T-helper 1 cell treated with Interleukin-12 subunit alpha and Interleukin-12 subunit beta and Interleukin-4 antibody, amounts not matched to agents 30 ng/mL and 1 ng/mL, for 36 hours (primary cell): ENCODE results near the gene MBOAT1. TPM values are rescaled to one million over a fixed set of nuclear protein-coding genes. Genes with fewer than 3 reads are reported as not detected.

Source experiments
- intact Hi-C: fragments of 100-400 bp; cut with micrococcal nuclease; formaldehyde crosslinking; loops from one replicate; pipeline ENCODE4 v1.15.1; 2024
- total RNA-seq: library from RNA; stranded (reverse); gene quantifications from 2 replicates; pipeline ENCODE4 v1.2.3, GENCODE V29; 2022

The MBOAT1 gene
- total RNA-seq, 1 donor from 2014 or later = 21.5 TPM

GRCh38 chr6:20234136-20234535 lies 21.9 kb upstream of the MBOAT1 start:
- intact Hi-C loops = no loop called here

- intact Hi-C loops = no loop called here
Observed at GRCh38 chr6:20233007-20233730, 20.9 kb upstream of the MBOAT1 start.

- intact Hi-C loops = no loop called here
Observed at GRCh38 chr6:20232188-20232587, 19.9 kb upstream of the MBOAT1 start.

DNA sequence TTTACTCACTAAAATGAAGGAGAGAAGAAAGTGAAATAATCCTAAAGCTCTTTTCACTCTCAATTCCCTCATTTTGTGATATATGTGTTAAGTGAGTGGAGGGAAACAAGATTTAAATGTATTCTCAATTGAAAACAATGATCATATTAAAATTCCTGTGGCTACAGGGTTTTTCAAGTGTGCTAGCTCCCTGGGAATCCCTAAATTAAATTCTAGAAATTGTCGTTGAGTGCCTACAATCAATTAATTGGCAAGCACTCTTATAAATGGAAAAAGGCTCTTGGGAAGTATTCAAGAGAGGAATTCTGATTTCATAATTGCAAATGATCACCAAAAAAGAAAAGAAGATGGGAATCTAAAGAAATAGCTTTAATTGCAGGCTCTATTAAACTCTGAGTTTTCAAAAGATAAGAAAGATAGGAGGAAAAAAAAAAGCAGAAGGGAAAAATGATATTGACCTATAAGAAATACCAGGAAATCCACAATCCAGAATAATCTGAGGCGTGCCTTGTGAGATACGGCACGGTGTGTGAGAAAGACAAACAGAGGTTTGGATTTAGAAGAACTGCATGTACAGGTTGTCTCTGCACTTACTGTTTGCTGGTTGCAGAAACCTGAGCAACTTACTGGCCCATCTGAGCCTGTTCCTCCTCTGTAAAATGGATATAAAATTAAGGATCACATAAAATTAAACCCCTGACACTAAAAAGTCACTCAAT lies 18.3 kb upstream of the MBOAT1 start:
- intact Hi-C loops = no loop called here

- intact Hi-C loops = no loop called here
Observed at GRCh38 chr6:20229881-20230280, 17.6 kb upstream of the MBOAT1 start.

GRCh38 chr6:20227350-20227749 lies 15.1 kb upstream of the MBOAT1 start:
- intact Hi-C loops = no loop called here

DNA sequence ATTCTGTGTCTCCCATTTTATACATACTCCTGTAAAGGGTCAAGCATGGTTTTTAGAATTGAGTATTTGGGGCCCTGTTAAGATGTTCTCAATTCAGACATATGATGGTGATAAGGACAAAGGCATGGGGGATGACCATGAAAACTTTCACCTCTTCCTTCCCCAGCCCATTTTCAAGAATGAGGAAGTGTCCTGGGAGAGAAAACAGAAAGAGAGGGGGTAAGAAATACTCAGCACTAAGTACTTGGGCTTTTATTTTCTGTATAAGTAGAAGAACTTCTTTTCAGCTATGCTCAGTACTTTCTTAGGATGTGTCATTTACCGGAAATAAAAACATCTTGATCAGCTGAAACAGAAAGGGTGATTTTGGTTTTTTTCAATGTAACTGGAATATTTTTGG lies 10.9 kb upstream of the MBOAT1 start:
- intact Hi-C loops = no loop called here

GRCh38 chr6:20221421-20221820 lies 9.2 kb upstream of the MBOAT1 start:
- intact Hi-C loops = no loop called here

DNA sequence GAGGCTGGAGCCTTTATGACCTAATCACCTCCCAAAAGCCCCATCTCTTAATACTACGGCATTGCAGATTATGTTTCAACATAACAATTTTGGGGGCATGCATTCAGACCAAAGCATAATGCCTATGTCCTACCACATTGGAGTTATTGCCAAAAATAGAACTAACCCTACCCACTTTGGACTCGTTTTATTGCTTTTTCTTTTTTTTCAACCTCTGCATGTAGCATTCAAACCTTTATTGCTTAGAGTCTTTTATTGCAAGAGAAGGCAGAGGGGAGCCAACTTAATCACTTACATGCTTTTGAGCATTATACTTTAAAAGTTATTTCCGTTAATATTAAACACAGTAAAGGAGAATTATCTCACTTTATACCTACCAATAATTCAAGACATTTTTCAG lies 8.1 kb upstream of the MBOAT1 start:
- intact Hi-C loops = no loop called here

DNA sequence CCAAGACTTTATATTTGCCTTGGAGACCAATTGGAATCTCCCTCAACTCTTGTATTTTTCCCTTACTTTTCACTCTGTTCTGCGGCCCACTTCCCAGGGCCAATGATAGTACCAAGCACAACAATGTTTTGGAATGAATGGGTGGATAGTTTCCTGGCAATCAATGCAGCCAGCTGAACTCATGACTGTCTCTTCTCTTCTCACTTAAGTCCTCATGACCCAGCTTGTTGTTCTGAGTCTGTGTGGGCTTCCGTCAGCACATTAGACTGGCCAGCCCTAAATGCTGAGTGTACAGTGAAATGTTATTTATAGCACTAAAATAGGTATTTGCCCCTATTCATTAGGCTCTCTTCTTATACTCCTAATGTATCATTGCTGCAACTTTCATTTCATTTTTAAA lies 5.6 kb upstream of the MBOAT1 start:
- intact Hi-C loops = loop anchor here (1.0 kb wide), 1 partner anchor 17 kb away; no protein-coding TSS in a partner anchor

- intact Hi-C loops = loop anchor here (1.0 kb wide), 1 partner anchor 18 kb away; no protein-coding TSS in a partner anchor
Observed at GRCh38 chr6:20217324-20217855, 5.1 kb upstream of the MBOAT1 start.

- intact Hi-C loops = no loop called here
Observed at GRCh38 chr6:20215310-20215709, 3.0 kb upstream of the MBOAT1 start.

- intact Hi-C loops = loop anchor here (2.0 kb wide), 2 partner anchors 121 to 1375 kb away; no protein-coding TSS in a partner anchor
Observed at GRCh38 chr6:20213271-20213798, 1.1 kb upstream of the MBOAT1 start.

GRCh38 chr6:20211941-20212391 lies 303 bp downstream of the MBOAT1 start:
- intact Hi-C loops = loop anchor here (1.0 to 2.0 kb wide), 11 partner anchors 10 to 1714 kb away; partner anchors contain the start of genes CDKAL1 and E2F3

GRCh38 chr6:20211037-20211940 lies 980 bp downstream of the MBOAT1 start:
- intact Hi-C loops = no loop called here

DNA sequence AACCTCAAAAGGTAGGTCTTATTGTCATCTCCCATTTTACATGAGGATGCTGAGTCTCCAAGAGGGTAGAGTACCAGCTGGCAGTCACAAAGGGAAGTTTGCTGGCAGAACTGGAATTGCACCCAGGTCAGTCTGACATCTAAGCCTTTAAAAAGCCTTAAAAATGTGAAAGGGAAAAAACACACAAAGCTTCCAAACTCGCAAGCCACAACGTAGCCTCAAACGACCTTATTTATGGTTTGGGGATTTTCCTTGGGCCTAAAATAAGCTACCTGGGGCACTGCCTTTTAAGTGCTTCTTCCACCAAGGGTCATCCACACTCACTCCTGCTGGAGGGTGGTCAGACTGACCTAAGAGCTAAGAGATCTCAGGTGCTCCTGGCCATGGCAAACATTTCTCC lies 2.1 kb downstream of the MBOAT1 start:
- intact Hi-C loops = no loop called here

DNA sequence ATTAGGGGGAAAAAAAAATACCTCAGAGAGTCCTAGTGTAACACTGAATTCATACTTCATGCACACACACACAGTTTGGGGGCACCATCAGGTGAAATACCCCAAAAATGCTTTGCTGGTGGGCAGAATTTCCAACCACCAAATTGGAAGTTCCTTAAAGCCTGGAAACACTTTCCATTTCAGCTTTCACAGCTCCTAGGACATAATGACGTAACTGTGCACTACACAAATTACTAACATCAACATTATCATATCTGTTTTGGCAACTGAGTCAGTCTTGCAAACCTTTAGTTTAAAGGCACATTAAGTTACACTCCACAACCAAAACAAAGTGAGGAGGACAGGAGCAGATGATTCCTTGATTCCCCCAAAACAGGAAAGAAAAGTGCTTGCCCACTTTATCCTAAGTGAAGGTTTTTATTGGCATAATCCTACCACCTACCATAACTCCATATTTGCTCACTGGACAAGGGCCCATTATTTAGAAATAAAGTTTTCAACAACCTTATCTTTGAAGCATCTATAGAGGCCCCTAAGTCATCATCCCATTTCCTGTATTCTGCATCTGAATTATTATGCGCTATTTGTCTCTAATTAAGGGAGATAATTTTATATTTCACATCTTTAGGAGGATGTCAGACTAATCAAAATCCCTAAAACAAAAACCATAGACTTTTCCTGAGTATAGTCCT lies 3.4 kb downstream of the MBOAT1 start:
- intact Hi-C loops = loop anchor here (10.0 kb wide), 2 partner anchors 1666 to 1944 kb away; partner anchors contain the start of gene DEK

- intact Hi-C loops = loop anchor here (10.0 kb wide), 2 partner anchors 1668 to 1942 kb away; partner anchors contain the start of gene DEK
Observed at GRCh38 chr6:20207088-20207418, 5.2 kb downstream of the MBOAT1 start.

GRCh38 chr6:20205722-20206161 lies 6.5 kb downstream of the MBOAT1 start:
- intact Hi-C loops = loop anchor here (10.0 kb wide), 2 partner anchors 1669 to 1941 kb away; partner anchors contain the start of gene DEK

DNA sequence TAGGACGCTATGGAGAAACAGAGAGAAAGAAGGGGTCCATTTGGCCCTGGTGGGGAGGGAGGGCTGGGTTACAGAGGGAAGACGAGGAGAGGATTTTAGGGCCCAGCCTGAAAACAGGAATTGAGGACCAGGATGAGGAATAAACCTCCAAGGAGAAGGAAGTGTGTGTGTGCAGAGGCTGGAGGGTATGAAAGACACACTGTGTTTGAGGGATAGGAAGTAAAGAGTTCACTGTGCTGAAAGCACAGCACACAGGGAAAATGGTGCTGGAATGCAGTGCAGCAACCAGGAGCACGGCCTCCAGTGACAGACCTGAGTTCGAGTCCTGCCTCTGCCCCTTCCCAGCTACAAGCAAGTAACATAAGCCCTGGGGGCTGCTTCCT lies 7.8 kb downstream of the MBOAT1 start:
- intact Hi-C loops = loop anchor here (5.0 to 10.0 kb wide), 3 partner anchors 133 to 1940 kb away; partner anchors contain the start of gene DEK
